ENCODE data around the gene TBC1D14. TPM values are rescaled to one million over a fixed set of nuclear protein-coding genes. Genes with fewer than 3 reads are reported as not detected.
A peak's percentile ranks its signal among the peaks of the same experiment; 100 is the strongest.

Gene TBC1D14
- total RNA-seq, 1 donor from 2014 or later, result 29.3 TPM

- peak; percentile 27 for ATAC-seq
- no peak for DNase-seq (ENCODE audit: low spot score)
These were observed 106.5 kb downstream of the TBC1D14 start for GRCh38 chr4:7016086-7016485.

GRCh38 chr4:7016512-7016911 lies 106.9 kb downstream of the TBC1D14 start:
- ATAC-seq (peak; percentile 52), DNase-seq (ENCODE audit: low spot score) (no peak)

- ATAC-seq (no peak), DNase-seq (ENCODE audit: low spot score) (no peak)
These were observed 107.9 kb downstream of the TBC1D14 start for GRCh38 chr4:7017446-7018048.

- ATAC-seq (no peak), DNase-seq (ENCODE audit: low spot score) (no peak)
These were observed 108.7 kb downstream of the TBC1D14 start for GRCh38 chr4:7018281-7018680.

GRCh38 chr4:7019367-7019766 lies 109.7 kb downstream of the TBC1D14 start:
- DNase-seq (ENCODE audit: low spot score) (no peak), ATAC-seq (no peak)

GRCh38 chr4:7020290-7020689 lies 110.7 kb downstream of the TBC1D14 start:
- no peak for DNase-seq (ENCODE audit: low spot score)
- ATAC-seq, result no peak

GRCh38 chr4:7020856-7021255 lies 111.2 kb downstream of the TBC1D14 start:
- DNase-seq (ENCODE audit: low spot score), result no peak
- no peak for ATAC-seq

- DNase-seq (ENCODE audit: low spot score) (no peak), ATAC-seq (no peak)
These were observed 111.7 kb downstream of the TBC1D14 start for GRCh38 chr4:7021355-7021754.

GRCh38 chr4:7021930-7022664 lies 112.5 kb downstream of the TBC1D14 start:
- no peak for DNase-seq (ENCODE audit: low spot score)
- ATAC-seq, result peak; percentile 5

GRCh38 chr4:7023486-7023885 lies 113.9 kb downstream of the TBC1D14 start:
- ATAC-seq, result no peak
- no peak for DNase-seq (ENCODE audit: low spot score)

GRCh38 chr4:7023901-7024300 lies 114.3 kb downstream of the TBC1D14 start:
- ATAC-seq (no peak), DNase-seq (ENCODE audit: low spot score) (no peak)

- ATAC-seq, result no peak
These were observed 114.8 kb downstream of the TBC1D14 start for GRCh38 chr4:7024336-7024890.

GRCh38 chr4:7025040-7025602 lies 115.5 kb downstream of the TBC1D14 start:
- DNase-seq (ENCODE audit: low spot score), result no peak
- ATAC-seq, result no peak

More at GRCh38 chr4:7024336-7024890, 114.8 kb downstream of the TBC1D14 start:
- no peak for DNase-seq (ENCODE audit: low spot score)

GRCh38 chr4:7026107-7026506 lies 116.5 kb downstream of the TBC1D14 start:
- no peak for ATAC-seq
- DNase-seq (ENCODE audit: low spot score), result no peak

GRCh38 chr4:7027284-7027683 lies 117.7 kb downstream of the TBC1D14 start:
- DNase-seq (ENCODE audit: low spot score), result no peak
- no peak for ATAC-seq

GRCh38 chr4:7027913-7028312 lies 118.3 kb downstream of the TBC1D14 start:
- ATAC-seq, result no peak

GRCh38 chr4:7029212-7029611 lies 119.6 kb downstream of the TBC1D14 start:
- ATAC-seq, result peak; percentile 80

More at GRCh38 chr4:7027913-7028312, 118.3 kb downstream of the TBC1D14 start:
- no peak for DNase-seq (ENCODE audit: low spot score)

GRCh38 chr4:7029921-7030320 lies 120.3 kb downstream of the TBC1D14 start:
- ATAC-seq (no peak), DNase-seq (ENCODE audit: low spot score) (no peak)

More at GRCh38 chr4:7029212-7029611, 119.6 kb downstream of the TBC1D14 start:
- DNase-seq (ENCODE audit: low spot score), result peak; percentile 89

- ATAC-seq, result peak; percentile 11
- no peak for DNase-seq (ENCODE audit: low spot score)
These were observed 121.2 kb downstream of the TBC1D14 start for GRCh38 chr4:7030856-7031255.

GRCh38 chr4:7031558-7032449 lies 122.2 kb downstream of the TBC1D14 start:
- no peak for ATAC-seq

GRCh38 chr4:7032596-7032995 lies 123.0 kb downstream of the TBC1D14 start:
- ATAC-seq (no peak), DNase-seq (ENCODE audit: low spot score) (no peak)

More at GRCh38 chr4:7031558-7032449, 122.2 kb downstream of the TBC1D14 start:
- no peak for DNase-seq (ENCODE audit: low spot score)

Measured in left lobe of liver (tissue), 2 donors.